ENCODE results near the gene FOXP1.

DNA sequence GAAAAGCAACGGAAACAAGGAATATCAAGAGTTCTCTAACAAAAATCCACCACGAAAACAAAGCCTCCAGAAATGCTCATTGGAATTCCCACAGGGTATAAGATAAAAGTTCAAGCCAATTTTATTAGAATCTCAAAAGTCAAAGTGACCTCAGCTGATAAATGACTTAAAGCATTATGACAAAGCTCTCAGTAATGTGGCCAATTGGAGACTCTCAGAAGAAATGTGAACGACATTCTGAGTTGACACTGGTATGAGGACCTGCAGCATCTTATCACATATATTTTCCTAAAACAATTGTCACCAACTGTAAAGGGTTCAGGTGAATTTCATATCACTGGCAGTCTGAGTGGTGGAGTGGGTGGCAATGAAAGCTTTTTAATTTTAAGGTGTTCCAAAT, 199.1 kb downstream of the FOXP1 start:
- TF ChIP-seq POLR2AphosphoS5 (IDR thresholded peaks at IDR 0.05) (no peak), EP300 (IDR thresholded peaks at IDR 0.05) (no peak)
- TF ChIP-seq, protein P1, sequence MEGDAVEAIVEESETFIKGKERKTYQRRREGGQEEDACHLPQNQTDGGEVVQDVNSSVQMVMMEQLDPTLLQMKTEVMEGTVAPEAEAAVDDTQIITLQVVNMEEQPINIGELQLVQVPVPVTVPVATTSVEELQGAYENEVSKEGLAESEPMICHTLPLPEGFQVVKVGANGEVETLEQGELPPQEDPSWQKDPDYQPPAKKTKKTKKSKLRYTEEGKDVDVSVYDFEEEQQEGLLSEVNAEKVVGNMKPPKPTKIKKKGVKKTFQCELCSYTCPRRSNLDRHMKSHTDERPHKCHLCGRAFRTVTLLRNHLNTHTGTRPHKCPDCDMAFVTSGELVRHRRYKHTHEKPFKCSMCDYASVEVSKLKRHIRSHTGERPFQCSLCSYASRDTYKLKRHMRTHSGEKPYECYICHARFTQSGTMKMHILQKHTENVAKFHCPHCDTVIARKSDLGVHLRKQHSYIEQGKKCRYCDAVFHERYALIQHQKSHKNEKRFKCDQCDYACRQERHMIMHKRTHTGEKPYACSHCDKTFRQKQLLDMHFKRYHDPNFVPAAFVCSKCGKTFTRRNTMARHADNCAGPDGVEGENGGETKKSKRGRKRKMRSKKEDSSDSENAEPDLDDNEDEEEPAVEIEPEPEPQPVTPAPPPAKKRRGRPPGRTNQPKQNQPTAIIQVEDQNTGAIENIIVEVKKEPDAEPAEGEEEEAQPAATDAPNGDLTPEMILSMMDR (IDR thresholded peaks at IDR 0.05): no peak

Data from esophagus muscularis mucosa (tissue), 4 donors.